ENCODE results near the gene SHISAL2B.

DNA sequence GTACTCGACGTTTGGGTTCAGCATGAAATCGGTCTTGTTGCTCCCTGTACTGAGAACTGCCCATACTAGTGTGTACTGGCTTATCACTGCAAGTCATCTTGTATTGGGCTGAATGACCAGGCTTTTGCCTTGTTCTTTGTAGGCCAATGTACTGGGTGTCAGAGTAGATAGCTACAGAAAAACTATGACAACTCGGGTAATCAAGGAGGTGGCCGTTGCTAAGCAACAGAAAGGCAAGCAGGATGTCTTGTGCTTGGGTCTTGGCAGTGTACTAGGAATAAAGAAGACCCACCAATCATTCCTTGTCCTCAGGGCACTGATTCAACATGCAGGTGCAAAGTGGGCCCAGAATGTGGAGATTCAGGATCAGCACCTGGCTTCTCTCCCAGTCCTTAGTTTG lies 11.9 kb upstream of the SHISAL2B start:
- TF ChIP-seq, protein P1, sequence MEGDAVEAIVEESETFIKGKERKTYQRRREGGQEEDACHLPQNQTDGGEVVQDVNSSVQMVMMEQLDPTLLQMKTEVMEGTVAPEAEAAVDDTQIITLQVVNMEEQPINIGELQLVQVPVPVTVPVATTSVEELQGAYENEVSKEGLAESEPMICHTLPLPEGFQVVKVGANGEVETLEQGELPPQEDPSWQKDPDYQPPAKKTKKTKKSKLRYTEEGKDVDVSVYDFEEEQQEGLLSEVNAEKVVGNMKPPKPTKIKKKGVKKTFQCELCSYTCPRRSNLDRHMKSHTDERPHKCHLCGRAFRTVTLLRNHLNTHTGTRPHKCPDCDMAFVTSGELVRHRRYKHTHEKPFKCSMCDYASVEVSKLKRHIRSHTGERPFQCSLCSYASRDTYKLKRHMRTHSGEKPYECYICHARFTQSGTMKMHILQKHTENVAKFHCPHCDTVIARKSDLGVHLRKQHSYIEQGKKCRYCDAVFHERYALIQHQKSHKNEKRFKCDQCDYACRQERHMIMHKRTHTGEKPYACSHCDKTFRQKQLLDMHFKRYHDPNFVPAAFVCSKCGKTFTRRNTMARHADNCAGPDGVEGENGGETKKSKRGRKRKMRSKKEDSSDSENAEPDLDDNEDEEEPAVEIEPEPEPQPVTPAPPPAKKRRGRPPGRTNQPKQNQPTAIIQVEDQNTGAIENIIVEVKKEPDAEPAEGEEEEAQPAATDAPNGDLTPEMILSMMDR (IDR thresholded peaks at IDR 0.05) = no peak
- no peak for TF ChIP-seq POLR2A (IDR thresholded peaks at IDR 0.05)

Measured in right lobe of liver (tissue), 4 donors.